Mesenchymal stem cell (in vitro differentiated cells and primary cell): Measurements from ENCODE around the gene SYT3.

Source experiments
- DNase-seq: peaks from one replicate; pipeline ENCODE4 v3.0.0-alpha.2; 2013
- H2AFZ ChIP-seq: one replicate; pipeline ENCODE4 v1.6.1; 2013; ENCODE audit warnings: low read depth, mild to moderate bottlenecking, control low read depth, inconsistent platforms, low read length, moderate library complexity
- H2AK5ac ChIP-seq: 2 replicates; pipeline ENCODE4 v1.6.1; 2013; ENCODE audit warnings: low read length, moderate library complexity, mild to moderate bottlenecking, inconsistent platforms; ENCODE audit not compliant: severe bottlenecking
- H2BK120ac ChIP-seq: one replicate; pipeline ENCODE4 v1.6.1; 2013; ENCODE audit warnings: low read depth, mild to moderate bottlenecking, inconsistent platforms, low read length, moderate library complexity
- H2BK12ac ChIP-seq, 2 experiments: one replicate each; pipeline ENCODE4 v1.6.1; 2013; ENCODE audit warnings: inconsistent platforms in 2 of 2, low read length in 2 of 2, mild to moderate bottlenecking in 2 of 2, moderate library complexity in 2 of 2, control low read depth in 1 of 2
- H2BK15ac ChIP-seq: one replicate; pipeline ENCODE4 v1.6.1; 2013; ENCODE audit warnings: mild to moderate bottlenecking, low read depth, inconsistent platforms; ENCODE audit not compliant: poor library complexity, severe bottlenecking
- H2BK5ac ChIP-seq: 2 replicates; pipeline ENCODE4 v1.6.1; 2013; ENCODE audit warnings: low read depth, mild to moderate bottlenecking, low read length, control low read depth, inconsistent platforms; ENCODE audit not compliant: poor library complexity, severe bottlenecking
- H3K14ac ChIP-seq, 2 experiments: one replicate each; pipeline ENCODE4 v1.6.1; 2013; ENCODE audit warnings: inconsistent platforms in 2 of 2, low read length in 2 of 2, control low read depth in 1 of 2, mild to moderate bottlenecking in 1 of 2, moderate library complexity in 1 of 2
- H3K18ac ChIP-seq, 2 experiments: one replicate each; pipeline ENCODE4 v1.6.1; 2013; ENCODE audit warnings: inconsistent platforms in 2 of 2, low read length in 2 of 2, control low read depth in 1 of 2, low read depth in 1 of 2, mild to moderate bottlenecking in 1 of 2
- H3K23ac ChIP-seq, 2 experiments: one replicate each; pipeline ENCODE4 v1.6.1; 2013; ENCODE audit warnings: inconsistent platforms in 2 of 2, low read length in 2 of 2, mild to moderate bottlenecking in 2 of 2, moderate library complexity in 2 of 2, control low read depth in 1 of 2
- H3K27ac ChIP-seq: 2 replicates; pipeline ENCODE4 v1.5.1; 2013; ENCODE audit warnings: mild to moderate bottlenecking, moderate library complexity, low read length, control low read depth, inconsistent platforms; ENCODE audit not compliant: poor library complexity, severe bottlenecking
- H3K27me3 ChIP-seq, 2 experiments: 2 replicates each; pipeline versions ENCODE4 v1.6.1 to v1.7.0; 2013; ENCODE audit warnings: low read length in 2 of 2, mild to moderate bottlenecking in 2 of 2, moderate library complexity in 2 of 2, control low read depth in 1 of 2, inconsistent platforms in 1 of 2; ENCODE audit not compliant: control insufficient read depth in 1 of 2, insufficient read depth in 1 of 2
- H3K36me3 ChIP-seq, 2 experiments: 2 replicates each; pipeline versions ENCODE4 v1.6.1 to v1.7.0; 2013; ENCODE audit warnings: low read length in 2 of 2, control low read depth in 1 of 2, inconsistent platforms in 1 of 2, low read depth in 1 of 2, mild to moderate bottlenecking in 1 of 2; ENCODE audit not compliant: insufficient read depth in 2 of 2, control insufficient read depth in 1 of 2
- H3K4ac ChIP-seq, 2 experiments: one replicate each; pipeline ENCODE4 v1.6.1; 2013; ENCODE audit warnings: inconsistent platforms in 2 of 2, low read length in 2 of 2, mild to moderate bottlenecking in 2 of 2, moderate library complexity in 2 of 2, control low read depth in 1 of 2, low read depth in 1 of 2
- H3K4me1 ChIP-seq: 2 replicates; pipeline ENCODE4 v1.6.1; 2013; ENCODE audit warnings: low read depth, low read length, control low read depth; ENCODE audit not compliant: control insufficient read depth, insufficient read depth
- H3K4me2 ChIP-seq: 2 replicates; pipeline ENCODE4 v1.6.1; 2013; ENCODE audit warnings: low read length, mild to moderate bottlenecking, inconsistent platforms; ENCODE audit not compliant: poor library complexity, severe bottlenecking
- H3K4me3 ChIP-seq, 2 experiments: 2 replicates each; pipeline versions ENCODE4 v1.5.1 to v1.7.0; 2013; ENCODE audit warnings: low read length in 2 of 2, mild to moderate bottlenecking in 2 of 2, control low read depth in 1 of 2, low read depth in 1 of 2; ENCODE audit not compliant: insufficient read depth in 1 of 2
- H3K79me1 ChIP-seq: replicated peaks from 2 replicates; pipeline ENCODE4 v1.6.1; 2013; ENCODE audit warnings: mild to moderate bottlenecking, control low read depth, low read length, inconsistent platforms; ENCODE audit not compliant: poor library complexity, severe bottlenecking
- H3K9ac ChIP-seq: 2 replicates; pipeline ENCODE4 v1.7.0; 2013; ENCODE audit warnings: mild to moderate bottlenecking, low read length, moderate library complexity
- H3K9me3 ChIP-seq: 2 replicates; pipeline ENCODE4 v1.7.0; 2013; ENCODE audit warnings: mild to moderate bottlenecking, low read length; ENCODE audit not compliant: control insufficient read depth
- H4K8ac ChIP-seq: one replicate; pipeline ENCODE4 v1.6.1; 2013; ENCODE audit warnings: inconsistent platforms, mild to moderate bottlenecking, low read length, moderate library complexity
- H4K91ac ChIP-seq: one replicate; pipeline ENCODE4 v1.6.1; 2013; ENCODE audit warnings: mild to moderate bottlenecking, low read length, inconsistent platforms
- WGBS: methylation state at CpG from one replicate; pipeline ENCODE4 v1.1.7; 2013; ENCODE audit warnings: mixed read lengths; 5-methylcytosine and 5-hydroxymethylcytosine counted together

The SYT3 gene

GRCh38 chr19:50661023-50661422 lies 21.3 kb upstream of the SYT3 start:
- Histone ChIP-seq H2BK5ac (no peak overlapping the region), H3K4ac (no peak overlapping the region), H3K14ac (no peak overlapping the region), H2BK12ac (no peak overlapping the region), H2BK15ac (no peak overlapping the region), H3K9ac (no peak overlapping the region), H3K9me3 (peaks cover 5% of the 10 kb centered on the region), H3K27me3 (peaks cover 0 to 56% of the 10 kb centered on the region in 2 experiments), H2AFZ (no peak overlapping the region), H4K91ac (no peak overlapping the region), H3K4me2 (no peak overlapping the region), H3K4me3 (no peak overlapping the region), H3K36me3 (no peaks in the 10 kb centered on the region), H3K27ac (no peak overlapping the region), H3K18ac (no peak overlapping the region), H2AK5ac (no peak overlapping the region), H3K79me1 (no peaks in the 10 kb centered on the region), H3K23ac (no peak overlapping the region), H4K8ac (no peak overlapping the region), H3K4me1 (no peaks in the 10 kb centered on the region), H2BK120ac (no peak overlapping the region)
- DNase-seq, result no peak
- 78% methylated on average over 10 of the region's 10 CpGs for WGBS

- Histone ChIP-seq H3K23ac (no peak overlapping the region), H2BK5ac (no peak overlapping the region), H3K4me3 (no peak overlapping the region), H3K9me3 (peaks cover 12% of the 10 kb centered on the region), H3K18ac (no peak overlapping the region), H2BK15ac (no peak overlapping the region), H3K4me2 (no peak overlapping the region), H2BK120ac (no peak overlapping the region), H3K36me3 (no peaks in the 10 kb centered on the region), H3K27me3 (peaks cover 0 to 49% of the 10 kb centered on the region in 2 experiments), H2AFZ (no peak overlapping the region), H3K14ac (no peak overlapping the region), H3K79me1 (no peaks in the 10 kb centered on the region), H3K4ac (no peak overlapping the region), H2AK5ac (no peak overlapping the region), H3K4me1 (no peaks in the 10 kb centered on the region), H2BK12ac (no peak overlapping the region), H3K9ac (no peak overlapping the region), H3K27ac (no peak overlapping the region), H4K91ac (no peak overlapping the region), H4K8ac (no peak overlapping the region)
- no peak for DNase-seq
- WGBS, result 85% methylated on average over 5 of the region's 6 CpGs
Measured at GRCh38 chr19:50660088-50660366, 20.3 kb upstream of the SYT3 start.

- no peak overlapping the region for H3K4ac ChIP-seq
- H3K18ac ChIP-seq, result no peak overlapping the region
- 88% methylated on average over 4 of the region's 37 CpGs for WGBS
- no peak overlapping the region for H2BK5ac ChIP-seq
- no peak overlapping the region for H3K27ac ChIP-seq
- no peak overlapping the region for H2BK12ac ChIP-seq
- H4K91ac ChIP-seq, result no peak overlapping the region
- H3K79me1 ChIP-seq, result no peaks in the 10 kb centered on the region
- peaks cover 0 to 47% of the 10 kb centered on the region in 2 experiments for H3K27me3 ChIP-seq
- H3K4me2 ChIP-seq, result no peak overlapping the region
- no peak overlapping the region for H4K8ac ChIP-seq
- DNase-seq, result no peak
- H2AK5ac ChIP-seq, result no peak overlapping the region
- H2AFZ ChIP-seq, result no peak overlapping the region
- no peak overlapping the region for H3K4me3 ChIP-seq
- H2BK15ac ChIP-seq, result no peak overlapping the region
- H3K14ac ChIP-seq, result no peak overlapping the region
- H3K9me3 ChIP-seq, result peaks cover 17% of the 10 kb centered on the region
- H2BK120ac ChIP-seq, result no peak overlapping the region
- no peak overlapping the region for H3K9ac ChIP-seq
- no peaks in the 10 kb centered on the region for H3K4me1 ChIP-seq
- H3K36me3 ChIP-seq, result no peaks in the 10 kb centered on the region
- no peak overlapping the region for H3K23ac ChIP-seq
Measured at GRCh38 chr19:50659318-50660087, 19.8 kb upstream of the SYT3 start.

- Histone ChIP-seq H3K18ac (no peak overlapping the region), H3K4me1 (no peaks in the 10 kb centered on the region), H3K4ac (no peak overlapping the region), H2BK120ac (no peak overlapping the region), H2BK5ac (no peak overlapping the region), H3K36me3 (no peaks in the 10 kb centered on the region), H3K9ac (no peak overlapping the region), H2AFZ (no peak overlapping the region), H3K14ac (no peak overlapping the region), H2AK5ac (no peak overlapping the region), H2BK12ac (no peak overlapping the region), H3K9me3 (peaks cover 12% of the 10 kb centered on the region), H3K79me1 (no peaks in the 10 kb centered on the region), H3K4me3 (peak overlapping the region; percentile 31 to 72), H4K91ac (no peak overlapping the region), H3K23ac (no peak overlapping the region), H3K27ac (no peak overlapping the region), H2BK15ac (no peak overlapping the region), H3K4me2 (no peak overlapping the region), H3K27me3 (peaks cover 0 to 51% of the 10 kb centered on the region in 2 experiments), H4K8ac (no peak overlapping the region)
- DNase-seq, result no peak
- WGBS, result 75% methylated on average over 65 of the region's 67 CpGs
Measured at GRCh38 chr19:50658441-50659317, 19.0 kb upstream of the SYT3 start.
